ENCODE data around the gene FGGY.

FGGY gene

DNA sequence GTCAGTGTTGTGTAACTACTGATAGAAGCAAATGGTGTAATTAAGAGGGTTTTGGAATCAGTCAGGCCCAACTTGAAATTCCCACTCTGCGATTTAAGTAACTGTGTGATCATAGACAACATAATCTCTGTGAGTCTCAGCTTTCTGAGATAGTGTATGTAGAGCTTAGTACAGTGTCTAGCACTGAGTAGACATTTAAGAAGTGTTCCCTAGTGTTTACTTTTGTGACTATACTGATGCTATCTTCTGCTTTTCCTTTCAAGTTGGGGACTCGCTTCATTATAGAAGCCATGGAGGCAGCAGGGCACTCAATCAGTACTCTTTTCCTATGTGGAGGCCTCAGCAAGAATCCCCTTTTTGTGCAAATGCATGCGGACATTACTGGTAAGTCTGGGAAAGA, 370.1 kb downstream of the FGGY start:
- no peak for DNase-seq

DNA sequence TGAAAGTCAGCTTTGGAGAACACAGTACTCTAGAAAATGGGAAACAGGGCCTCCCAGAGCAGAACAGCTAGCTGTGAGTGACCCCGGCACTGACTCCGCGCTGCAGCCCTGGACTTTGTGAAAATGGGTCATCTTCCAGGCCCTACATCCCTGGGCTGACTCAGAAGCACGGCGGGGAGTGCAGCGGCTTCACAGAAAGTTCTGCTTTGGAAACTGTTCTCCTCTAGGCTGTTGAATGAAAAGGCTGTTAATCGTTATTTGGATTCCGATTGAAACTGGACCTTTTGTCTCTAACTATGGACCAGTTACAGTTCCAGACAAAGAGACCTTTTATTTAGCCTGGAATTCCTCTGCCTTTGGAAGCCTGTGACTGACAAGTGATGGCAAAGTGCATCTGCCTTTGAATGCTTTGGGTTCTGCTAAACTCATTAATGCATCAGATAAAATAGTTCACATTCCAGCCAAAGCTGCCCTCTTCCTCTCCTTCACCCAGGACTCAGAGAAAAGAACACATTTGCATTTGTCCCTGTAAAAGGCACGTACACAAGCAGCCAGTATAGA, 372.9 kb downstream of the FGGY start:
- DNase-seq: peak; percentile 48 to 87

DNA sequence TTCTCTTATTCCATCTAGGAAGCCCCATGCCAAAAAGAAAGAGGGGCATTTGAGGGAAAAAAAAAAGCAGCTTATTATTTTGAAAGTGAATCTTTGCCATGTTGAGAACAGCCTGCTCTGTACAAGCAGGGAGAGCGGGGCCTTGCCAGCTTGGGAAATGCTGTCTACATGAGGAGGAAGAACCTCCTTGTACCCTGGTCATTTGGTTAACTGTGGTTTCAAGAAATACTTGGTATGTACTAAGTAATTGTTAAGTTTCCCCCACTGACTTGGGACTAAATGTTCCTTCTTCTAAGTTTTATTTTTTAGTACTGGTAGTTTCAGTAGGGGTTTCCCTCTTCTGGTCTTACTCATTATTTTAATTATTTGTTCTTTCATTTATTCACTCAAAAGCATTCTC, 373.8 kb downstream of the FGGY start:
- DNase-seq: no peak

DNA sequence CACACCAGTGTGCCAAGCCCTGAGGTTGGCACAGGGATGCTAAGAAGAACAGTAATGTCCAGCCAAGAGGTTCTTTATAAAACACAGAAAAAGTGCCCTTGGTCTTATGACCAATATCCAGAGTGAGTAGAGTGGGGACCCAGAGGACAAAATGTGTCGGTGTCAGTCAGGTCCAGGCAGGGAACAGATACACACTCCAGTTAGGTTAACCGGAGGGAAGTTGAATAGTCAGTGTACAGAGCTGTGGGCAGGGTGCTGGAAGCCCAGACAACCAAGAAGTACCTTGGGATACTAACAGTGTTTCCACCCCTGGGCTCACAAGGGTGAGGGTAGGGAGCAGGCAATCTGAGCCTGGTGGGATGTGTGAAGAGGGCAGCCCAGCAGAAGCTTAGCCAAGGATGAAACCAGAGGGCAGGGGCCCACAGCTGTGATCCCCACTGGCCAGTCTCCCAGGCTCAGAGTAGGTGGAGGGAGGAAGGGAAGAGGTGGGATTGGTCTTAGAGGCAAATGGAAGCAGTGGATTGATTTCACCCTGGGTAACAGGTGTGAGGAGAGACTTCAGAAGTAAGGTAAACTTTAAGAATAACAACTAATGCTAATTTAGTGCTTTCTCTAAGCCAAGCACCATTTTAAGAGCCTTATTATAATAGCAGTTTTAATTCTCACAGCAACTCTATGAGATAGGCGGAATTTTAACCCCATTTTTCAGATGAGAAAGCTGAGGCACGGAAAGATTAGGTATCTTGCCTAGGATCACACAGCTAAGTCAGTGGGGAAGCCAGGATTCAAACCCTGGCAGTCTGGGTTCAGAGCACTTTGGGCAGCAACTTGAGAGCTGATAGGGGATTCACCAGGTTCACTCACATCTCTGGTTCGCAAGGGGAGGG, 374.4 kb downstream of the FGGY start:
- no peak for DNase-seq

DNA sequence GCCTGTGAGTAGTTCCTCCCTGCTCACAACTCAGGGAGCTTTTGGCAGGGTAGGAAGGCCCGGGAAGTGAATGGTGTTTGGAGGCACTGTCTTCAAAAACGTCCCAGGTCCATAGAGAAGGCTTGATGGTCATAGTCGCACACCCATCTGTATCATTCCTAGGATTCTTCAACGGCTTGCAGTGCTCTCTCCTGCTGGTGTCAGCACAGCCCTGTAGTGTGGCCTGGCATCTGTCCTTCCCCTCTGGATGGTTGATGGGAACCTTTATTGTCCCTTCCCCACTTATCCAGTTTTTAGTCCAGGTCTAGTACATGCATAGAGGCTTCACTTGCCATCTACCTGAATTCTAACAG, 375.0 kb downstream of the FGGY start:
- no peak for DNase-seq

DNA sequence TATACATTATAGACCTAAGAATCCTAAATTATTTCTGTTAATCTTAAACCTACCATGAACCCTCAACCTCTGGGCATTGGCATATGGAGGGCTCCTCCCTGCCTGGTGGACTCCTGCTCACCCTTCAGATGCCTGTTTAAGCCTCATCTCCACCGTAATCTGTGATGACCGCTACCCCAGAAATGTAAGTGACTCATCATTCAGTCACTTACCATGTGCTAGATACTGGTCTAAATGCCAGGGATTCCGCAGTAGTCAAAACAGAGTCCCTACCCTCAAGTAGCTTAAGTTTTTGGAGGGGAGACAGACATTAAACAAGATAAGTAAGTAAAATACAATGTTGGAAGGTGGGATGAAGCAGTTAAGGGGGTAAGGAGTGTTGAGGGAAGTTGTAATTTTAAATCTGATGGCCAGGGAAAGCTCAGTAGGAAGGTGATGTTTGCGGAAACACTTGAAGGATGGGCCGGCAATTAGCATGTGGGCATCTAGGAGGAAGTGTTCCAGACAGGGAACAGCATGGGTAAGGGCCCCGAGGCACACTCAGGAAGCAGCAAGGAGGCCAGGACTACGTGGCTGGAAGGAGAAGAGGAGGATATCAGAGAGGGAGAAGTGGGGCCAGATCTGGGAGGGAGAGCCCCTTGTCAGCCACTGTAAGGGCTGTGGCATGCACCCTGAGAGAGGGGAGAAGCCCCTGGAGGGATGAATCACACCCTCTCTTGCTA, 376.1 kb downstream of the FGGY start:
- peak in 1 of 2 donors; percentile 23 for DNase-seq

DNA sequence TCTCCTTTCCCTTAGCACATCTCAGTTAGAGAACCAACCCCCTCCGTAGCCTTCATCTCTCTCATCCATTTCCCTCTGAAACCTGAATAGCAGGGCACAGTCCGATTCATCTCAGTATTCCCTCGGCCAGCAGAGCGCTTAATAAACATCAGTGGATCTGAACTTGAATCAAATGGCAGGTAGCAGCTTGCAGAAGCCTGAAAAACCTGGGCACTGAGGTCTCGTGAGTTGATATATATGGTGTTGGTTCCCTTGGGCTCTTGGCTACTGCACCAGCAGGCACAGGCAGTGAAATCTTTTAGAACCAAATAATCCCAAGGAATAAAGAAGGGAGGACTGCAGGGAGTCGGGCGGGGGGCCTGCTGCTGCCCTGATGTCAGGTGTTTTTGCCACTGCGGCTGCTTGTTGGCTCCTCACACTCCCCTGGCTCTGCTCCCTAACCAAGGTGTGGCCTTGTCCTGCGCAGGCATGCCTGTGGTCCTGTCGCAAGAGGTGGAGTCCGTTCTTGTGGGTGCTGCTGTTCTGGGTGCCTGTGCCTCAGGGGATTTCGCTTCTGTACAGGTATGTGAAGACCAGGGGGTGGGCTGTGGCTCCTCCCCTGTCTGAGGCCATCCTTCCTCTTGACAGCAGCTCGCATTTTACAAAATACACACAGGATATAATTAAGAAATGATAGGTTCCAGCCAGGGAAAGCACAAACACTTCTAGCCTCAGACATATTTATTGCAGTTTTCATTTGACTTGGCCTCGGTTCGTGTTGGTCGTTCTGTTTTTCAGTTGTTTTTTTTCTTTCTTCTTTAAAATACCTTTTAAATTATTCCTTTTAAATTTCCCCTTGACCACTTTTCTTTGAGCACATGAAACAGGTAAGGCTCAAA, 376.9 kb downstream of the FGGY start:
- no peak for DNase-seq

DNA sequence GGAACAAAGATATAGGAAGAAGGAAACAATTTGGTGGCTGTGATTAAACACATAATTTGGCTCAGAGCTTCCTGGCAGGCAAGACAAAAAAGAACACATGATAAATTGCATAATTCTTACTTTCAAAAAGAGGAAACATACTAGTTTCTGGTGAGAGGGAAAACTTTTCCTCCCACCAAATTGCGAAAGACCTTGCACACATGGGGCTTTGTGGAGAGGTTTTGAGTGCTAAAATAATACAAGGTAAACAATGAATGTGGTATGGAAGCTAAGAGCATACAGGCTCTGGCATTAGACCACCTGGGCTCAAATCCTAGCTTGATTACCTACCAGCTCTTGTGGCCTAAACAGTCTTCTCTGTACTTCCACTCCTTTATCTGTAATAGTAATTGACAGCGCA, 377.7 kb downstream of the FGGY start:
- DNase-seq: peak in 1 of 2 donors; percentile 28

DNA sequence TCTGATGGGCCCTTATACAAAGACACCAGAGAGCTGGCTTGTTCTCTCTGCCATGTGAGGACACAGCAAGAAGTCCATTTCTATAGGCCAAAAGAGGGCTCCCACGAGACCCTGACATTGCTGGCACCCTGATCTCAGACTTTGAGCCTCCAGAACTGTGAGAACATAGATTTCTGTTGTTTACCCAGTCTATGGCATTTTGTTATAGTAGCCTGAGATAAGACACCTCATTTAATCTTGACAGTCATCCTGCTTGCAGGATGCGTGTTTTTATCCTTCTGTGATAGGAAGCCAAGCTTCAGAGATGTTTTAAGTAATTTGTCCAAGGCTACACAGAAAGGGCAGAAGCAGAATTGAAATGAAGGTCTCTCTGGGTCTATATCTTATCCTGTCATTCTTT, 379.0 kb downstream of the FGGY start:
- no peak for DNase-seq

DNA sequence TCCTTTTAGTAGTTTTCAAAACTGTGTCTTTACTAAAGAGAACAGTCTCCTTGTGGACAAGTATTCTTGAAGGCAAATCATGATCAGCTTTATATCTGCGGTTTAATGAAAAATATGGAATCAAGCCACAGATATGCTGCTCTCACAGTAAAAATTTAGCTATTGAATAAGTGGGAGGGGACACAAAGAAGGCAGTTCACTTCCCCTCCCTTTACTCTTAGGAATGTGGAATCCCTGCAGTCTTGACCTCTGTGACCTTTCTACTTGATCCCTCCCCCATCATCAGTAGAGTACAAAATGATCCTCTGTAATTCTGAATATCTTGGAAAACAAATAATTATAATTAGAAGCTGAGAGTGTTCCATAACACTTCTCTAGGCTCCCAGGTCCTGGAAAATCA, 381.1 kb downstream of the FGGY start:
- DNase-seq: no peak

DNA sequence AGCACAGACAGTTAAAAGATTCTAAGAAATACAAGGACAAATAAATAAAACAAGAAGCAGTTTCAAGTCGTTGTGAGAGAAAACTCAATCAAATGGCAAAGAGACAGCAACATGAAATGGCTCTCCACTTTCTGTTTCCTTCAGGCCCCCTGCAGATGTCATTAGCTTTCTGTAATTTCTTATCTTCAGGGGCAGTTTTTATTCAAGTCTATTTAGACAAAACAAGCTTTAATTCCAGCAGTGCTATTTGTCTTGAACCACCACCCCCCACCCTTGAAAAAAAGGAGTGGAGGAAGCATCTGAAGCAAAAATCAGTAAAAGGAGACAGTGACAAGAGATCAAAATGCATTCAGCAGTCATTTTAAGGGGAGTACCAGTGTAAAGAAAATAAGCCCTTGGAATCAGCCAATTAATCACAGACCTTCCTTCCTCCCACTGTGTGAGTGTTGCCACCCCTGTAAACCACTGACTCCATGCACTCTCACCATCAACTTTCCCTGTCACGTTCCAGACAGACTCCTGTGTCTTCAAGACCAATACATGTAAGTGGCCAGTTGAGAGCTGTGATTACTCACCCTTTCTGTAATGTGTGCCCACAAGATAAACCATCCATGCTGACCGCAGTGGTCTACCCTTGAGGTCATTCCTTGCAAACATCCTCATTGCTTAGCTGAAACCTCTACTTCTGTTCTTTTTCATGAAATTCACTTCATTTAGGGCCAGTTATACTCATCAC, 381.8 kb downstream of the FGGY start:
- no peak for DNase-seq

DNA sequence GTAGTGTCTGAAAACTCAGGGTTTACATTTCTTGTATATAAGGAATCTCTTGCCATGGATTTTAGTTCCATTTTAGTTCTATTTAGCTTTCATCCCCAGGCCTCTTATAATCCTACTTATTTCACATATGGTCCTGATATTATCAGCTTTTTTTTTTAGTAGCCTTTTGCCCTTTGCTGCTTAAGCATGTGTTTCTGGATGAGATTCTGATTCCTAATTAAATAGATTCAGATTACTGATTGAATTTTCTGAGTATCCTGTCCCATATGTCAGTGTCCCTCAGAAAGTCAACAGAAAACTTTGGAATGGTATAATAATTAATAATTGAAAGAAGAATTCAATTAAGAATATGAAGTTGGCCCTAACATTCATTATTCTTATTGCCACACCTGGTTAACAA, 383.1 kb downstream of the FGGY start:
- DNase-seq: no peak

DNA sequence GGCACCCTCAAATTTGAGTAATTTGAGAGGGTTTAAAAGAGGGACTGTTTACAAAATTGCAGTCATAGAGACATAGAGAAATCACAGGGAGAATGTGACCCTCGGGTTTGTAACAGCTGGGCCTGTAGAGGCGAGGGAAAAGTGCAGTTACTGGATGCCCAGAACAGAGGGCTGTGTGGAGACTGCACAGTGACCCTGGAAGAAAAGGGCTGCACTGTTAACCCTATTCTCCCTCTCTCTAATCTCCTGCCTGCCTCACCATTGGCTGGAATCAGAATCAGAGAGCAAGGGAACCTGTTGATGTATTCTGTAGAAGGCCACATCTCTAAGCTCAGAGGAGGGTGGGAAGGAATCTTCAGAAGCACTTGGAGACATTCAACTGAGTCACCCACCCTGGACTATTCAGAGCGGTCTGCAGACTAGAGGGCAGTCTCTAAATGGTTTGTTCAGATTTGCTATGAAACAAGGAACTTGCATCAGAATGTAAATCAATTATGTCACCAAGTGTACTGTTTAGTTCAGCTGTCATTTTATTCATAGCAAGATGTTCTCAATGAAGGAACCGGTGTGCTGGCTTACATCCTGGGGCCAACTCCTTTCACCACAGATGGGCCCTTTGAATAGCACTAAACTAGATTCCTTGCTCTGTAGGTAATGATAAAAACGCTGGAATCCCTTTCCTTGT, 385.6 kb downstream of the FGGY start:
- no peak for DNase-seq

DNA sequence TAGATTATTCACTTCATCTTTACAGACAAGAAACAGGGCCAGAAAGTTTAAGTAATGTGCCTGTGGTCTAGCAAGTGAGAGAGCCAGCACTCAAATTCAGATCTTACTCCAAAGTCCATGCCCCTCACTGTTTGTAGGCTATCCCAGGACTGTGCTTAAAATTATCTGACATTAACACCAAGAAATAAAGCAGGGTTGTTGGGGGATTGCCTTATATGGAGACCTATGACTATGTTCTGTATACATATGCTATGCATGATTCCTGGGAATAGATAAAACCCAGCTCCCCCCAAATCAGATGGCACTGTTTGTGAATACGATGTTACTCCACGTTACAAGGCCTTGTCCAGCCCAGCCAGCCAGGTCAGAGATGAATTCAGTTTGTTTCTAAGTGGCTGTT, 386.3 kb downstream of the FGGY start:
- DNase-seq: no peak

DNA sequence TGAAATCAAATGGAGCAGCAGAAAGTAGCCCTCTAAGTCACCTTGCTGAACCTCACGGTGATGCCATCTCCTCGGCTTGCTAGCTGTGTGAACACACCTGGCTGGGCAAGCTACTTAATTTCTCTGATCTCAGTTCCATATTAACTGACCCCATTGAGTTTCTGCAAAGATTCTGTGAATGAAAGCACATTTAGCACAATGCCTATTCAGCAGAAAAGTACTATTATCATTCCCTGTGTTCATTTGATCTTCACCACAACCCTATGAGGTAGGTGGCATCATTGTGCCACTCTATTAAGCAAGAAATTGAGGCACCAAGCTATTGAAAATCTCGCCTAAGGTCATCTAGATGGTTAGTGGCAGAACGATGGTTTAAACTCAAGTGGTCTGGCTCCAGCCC, 387.8 kb downstream of the FGGY start:
- no peak for DNase-seq

DNA sequence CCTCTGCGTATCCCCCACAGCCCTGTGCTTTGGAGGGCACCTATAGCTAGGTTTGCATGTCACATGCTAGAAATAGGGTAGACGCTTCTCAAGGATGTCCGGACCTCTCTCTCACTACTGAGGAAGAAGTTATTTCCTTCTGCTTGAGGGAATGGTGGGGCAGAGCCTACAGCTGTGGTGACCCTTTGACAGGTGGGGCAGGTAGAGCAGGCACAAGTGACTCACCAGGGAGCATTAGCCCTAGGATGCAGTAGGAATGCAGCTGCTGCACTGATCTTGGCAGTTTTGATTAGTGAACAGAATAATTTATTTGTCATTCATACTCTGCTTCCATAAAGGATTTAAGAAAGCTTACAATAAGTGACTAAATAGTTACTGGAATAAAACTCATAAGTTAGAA, 388.2 kb downstream of the FGGY start:
- no peak for DNase-seq

DNA sequence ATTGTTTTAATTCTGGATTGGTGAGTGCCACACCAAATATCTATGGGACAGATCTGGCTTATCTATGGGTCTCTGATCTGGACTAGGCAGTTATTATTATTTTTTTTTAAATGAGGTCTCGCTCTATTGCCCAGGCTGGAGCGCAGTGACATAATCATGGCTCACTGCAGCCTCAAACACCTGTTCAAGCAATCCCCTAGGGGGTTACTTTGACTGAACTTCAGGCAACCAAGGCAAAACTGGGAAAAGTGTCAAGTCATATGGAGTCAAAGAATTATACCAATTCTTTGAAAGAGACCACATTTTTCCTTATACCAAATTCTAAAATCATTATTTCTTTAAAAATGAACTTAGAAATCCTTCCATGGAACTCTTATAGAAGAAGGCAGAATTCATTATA, 388.8 kb downstream of the FGGY start:
- no peak for DNase-seq

DNA sequence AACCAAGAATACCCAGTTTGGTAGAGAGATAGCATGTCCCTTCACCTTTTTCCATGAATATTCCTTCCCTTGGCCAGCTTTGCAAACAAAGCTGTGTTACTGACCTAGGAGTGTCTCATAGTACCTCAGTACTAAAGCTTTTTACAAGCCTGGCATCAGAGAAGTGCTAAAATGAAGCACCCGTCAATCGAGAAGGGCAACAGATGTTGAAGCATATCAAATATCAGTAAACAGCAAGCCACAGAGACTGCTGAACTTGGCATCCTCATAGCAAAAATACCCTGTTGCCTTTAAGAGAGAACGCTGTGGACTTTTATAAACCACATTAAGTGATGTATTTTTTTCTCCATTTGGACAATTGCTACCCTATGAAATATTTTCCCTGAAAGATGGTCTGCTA, 389.3 kb downstream of the FGGY start:
- DNase-seq: no peak

DNA sequence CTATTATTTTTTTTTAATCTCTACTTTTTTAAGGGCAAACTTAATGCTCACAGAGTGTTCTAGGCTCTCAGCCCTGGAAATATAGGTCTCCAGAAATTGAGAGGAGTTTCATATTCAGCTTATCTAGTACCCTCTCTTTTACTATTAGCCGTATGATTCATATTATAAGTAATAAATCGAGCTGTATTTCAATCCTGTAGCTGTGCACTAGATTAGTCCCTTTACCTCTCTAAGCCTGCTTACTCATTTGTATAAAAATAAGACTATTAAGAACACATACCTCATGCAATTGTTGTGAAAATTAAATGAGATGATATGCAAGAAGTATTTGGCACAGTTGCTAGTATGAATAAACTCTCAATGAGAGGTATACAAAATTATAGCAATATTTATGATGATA, 389.7 kb downstream of the FGGY start:
- no peak for DNase-seq

DNA sequence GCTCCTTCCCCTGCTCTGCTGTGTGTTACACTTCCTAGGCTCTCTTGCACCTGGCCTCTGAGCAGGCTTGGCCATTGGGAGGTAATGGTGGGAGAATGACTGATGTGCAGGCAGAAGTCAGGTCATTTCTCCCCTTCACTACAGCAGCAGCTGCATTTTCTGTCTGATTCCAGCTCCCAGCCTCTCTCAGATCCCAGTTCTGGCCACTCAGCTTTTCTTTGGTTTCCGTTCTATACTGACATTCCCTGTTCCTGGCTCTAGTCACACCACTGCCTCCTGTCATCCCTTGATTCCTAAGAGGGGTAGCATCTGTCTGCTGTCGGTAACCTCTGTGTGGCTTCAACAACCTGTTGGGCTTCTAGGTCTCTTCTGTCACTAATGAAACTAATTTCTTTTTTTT, 390.2 kb downstream of the FGGY start:
- no peak for DNase-seq

DNA sequence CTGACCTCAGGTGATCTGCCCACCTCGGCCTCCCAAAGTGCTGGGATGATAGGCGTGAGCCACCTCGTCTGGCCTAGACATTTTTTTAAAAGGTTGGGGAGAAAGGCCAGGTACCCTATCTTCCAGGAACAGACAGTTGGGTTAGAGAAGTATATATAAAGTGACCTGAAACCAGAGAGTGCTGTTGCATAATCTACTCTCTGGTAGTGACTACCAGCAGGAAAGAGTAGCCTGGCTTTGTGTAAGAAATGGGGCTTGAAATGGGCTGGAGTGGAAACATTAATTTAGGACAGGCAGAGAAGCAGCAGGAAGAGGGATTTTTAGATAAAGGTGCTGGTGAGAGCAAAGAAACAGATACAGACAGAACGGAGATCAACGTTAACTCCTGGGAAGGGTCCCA, 392.1 kb downstream of the FGGY start:
- DNase-seq: no peak

DNA sequence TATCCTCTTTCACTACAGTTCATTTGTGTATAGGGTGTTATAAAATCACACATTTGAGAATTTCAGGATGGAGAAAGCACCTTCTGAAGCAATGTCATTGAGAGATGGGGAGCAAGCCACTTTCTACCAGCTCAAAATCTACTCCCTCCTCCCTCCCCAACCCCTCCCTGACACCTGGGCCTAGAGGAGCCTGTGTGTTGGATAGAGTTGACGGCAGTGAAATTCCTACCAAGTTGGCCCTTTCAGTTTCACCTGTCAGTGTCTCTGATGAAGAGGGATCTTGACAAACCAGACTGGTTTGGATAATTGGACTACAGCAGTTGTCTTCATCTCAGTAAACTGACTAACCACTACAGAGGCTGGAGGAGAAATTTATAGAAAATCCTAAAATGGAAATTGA, 392.8 kb downstream of the FGGY start:
- DNase-seq: no peak

All from hippocampal formation (tissue), 2 donors.